GM19238 (cell line): Measurements from ENCODE around the gene SYNE1.
"Not testable (repeated sequence)": the region's sequence is repeated elsewhere in the genome, so short reads cannot be mapped to it uniquely, and the experiment has no call there.

Experiments used
- DNase-seq: peaks from one replicate; pipeline ENCODE4 v3.0.0; 2011; ENCODE audit warnings: low spot score; ENCODE audit not compliant: insufficient read length

SYNE1 gene

DNA sequence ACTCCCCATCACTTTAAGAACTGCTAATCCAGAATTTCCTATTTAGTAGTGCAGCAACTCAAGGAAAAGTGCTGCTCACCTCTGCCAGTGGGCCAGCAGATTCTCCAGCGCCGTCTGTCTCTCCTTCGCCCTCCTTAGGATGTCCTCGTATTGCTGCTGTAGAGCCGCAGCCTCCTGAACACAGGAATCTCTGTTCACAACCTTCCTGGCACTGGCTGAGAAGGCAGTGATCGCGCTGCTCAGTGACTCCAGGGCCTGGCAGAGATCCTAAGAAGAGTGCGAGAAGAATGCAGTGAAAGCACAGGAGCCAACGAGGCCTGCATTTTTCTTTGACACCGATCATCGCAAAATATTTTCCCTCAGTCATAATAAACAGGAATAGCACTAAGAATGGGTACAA lies 209.0 kb downstream of the SYNE1 start:
- DNase-seq, result no peak

DNA sequence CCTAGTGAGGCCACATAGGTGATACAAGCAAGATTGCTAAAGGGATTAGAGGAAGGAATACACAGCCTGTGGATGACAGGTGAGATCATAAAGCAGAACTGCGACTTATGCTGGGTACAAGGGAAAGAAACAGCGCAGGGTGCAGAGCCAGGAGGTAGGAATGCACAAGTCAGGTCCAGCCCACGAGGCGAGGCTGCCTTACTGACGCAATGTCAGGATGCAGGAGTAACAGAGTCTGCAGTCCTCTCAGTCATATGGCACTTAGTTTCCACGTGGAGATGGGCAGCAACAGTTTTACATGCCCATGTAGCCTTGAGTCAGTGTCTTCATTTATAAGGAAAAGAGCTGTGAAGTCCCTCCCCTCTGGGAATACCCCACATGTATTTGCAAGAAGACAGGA lies 210.9 kb downstream of the SYNE1 start:
- DNase-seq, result no peak

DNA sequence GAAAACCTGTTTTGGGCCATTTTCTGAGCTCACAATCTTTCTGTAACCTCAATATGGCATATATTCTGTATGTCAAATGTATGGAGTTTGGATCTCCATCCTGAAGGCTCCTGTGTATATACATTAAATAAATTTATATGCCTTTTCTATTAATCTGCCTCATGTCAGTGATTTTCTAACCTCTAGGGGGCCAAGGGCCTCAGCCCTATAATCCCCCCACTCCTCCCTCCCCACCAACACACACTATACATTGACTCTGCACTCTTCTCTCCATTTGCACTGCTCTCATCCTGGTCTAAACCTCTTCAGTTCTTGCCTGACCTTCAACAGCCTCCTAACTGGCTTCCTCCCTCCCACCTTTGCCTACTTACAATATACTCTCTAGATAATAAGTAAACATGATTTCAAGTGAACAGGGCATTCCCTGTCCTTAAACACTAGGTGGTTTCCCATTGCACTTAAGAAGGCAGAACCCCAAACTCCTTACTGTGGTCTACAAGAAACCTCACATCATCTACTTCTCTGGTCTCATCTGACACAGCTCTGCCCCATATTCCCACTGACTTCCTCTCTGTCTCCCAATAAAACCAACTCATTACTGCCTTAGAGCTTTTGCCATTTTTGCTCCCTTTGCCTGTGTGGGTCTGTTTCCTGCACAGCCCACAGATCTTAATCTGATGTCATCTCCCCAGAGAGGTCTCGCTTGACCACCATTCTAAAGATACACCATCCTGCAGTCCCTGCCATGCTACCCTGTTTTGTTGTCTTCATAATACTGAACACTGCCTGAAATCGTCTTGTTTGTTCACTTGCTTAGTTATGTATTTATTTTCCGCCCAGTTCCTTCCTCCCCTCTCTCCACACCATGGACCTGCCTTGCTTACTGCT lies 213.7 kb downstream of the SYNE1 start:
- no peak for DNase-seq

DNA sequence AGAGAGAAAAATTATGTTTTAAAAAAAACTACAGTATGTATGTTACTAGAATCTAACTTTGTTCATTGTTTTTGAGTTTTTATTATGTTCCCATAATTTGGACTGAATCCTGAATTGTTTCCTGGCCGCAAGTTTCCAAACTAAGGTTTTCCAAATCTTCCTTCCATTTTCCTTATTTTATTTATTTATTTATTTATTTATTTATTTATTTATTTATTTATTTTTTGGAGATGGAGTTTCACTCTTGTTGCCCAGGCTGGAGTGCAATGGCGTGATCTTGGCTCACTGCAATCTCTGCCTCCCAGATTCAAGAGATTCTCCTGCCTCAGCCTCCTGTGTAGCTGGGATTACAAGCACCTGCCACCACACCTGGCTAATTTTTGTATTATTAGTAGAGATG lies 215.7 kb downstream of the SYNE1 start:
- not testable (repeated sequence) for DNase-seq

DNA sequence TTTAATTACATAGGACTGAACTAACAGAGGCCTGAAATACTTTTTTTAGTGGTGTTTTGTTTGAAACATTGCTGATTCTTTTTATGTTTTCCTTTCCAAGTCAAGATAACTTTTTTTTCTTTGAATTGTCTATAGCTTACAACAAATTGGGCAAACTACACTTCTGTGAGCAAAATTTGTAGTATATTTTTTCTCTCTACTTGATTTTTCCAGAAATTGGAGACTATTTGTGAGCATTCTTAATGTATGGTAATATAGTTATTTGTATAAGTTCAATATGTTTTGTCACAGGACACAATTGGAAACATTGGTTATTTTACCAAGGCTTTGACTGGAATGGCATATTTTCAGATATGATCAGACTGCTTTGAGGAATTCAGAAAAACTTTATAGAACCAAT lies 216.5 kb downstream of the SYNE1 start:
- no peak for DNase-seq

DNA sequence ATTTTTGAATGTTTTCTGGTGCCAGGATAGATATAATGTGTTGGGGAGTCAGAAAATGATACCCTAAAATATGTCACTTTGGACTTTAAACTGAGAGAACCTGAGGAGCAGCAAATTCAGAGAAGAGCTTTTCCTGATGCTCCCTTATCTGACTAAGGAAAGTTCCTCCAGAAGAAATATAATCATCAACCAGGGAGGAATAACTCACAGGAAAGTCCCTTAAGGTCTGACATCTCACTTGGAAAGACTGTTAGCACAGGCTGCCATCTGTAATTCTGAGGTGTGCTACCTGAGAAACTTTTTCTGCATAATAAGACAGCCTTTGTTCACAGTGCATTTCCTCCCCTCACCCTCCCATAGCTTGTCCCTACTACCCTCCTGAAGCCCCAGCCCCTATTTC lies 218.6 kb downstream of the SYNE1 start:
- DNase-seq, result no peak

DNA sequence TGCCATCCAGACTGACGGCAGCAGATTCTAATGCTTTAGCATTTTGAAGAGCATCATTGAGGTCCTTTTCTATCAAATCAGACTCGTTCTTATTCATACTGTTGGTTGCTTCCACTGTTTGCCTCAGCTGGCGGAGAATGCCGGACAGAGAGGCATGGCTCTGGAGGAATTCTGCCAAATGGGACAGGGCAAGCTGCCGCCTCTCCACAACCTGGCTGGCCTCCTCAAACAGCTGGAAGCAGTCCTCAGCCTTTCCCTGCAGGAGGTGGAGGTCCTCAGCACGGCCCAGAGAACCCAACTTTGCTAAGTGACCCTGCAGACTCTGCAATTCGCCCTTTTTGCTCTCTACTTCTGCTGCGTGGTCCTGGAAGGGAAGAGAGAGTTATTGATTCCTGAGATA lies 220.5 kb downstream of the SYNE1 start:
- DNase-seq, result no peak

DNA sequence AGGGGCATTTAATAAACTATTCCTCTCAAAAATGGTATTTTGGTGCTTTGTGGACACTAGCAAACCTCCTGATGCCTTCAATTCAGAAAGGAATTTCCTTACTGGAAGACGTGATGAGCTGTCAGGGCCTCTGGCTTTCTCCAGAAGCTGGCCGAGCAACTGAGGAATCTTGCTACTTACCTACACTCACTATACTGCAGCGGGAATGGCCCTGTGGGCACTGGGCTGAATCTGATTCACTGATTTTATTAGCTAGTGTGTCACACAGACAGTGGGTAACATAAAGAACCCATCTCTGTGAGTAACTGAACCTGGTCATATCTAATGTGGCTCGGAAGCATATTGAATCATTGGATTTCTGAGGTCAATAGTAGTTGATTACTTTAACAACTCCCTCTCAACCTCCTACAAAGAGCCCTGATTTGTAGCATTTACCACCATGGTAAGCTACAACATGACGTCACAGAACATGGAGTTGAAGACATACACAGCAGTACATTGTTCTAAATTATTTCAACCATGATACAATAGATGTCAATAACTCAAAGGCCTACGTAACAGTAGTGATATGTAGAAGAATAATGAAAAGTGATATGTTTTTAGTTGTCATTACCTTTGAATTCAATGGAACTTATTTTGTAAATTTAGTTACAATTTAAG lies 232.1 kb downstream of the SYNE1 start:
- DNase-seq, result no peak

DNA sequence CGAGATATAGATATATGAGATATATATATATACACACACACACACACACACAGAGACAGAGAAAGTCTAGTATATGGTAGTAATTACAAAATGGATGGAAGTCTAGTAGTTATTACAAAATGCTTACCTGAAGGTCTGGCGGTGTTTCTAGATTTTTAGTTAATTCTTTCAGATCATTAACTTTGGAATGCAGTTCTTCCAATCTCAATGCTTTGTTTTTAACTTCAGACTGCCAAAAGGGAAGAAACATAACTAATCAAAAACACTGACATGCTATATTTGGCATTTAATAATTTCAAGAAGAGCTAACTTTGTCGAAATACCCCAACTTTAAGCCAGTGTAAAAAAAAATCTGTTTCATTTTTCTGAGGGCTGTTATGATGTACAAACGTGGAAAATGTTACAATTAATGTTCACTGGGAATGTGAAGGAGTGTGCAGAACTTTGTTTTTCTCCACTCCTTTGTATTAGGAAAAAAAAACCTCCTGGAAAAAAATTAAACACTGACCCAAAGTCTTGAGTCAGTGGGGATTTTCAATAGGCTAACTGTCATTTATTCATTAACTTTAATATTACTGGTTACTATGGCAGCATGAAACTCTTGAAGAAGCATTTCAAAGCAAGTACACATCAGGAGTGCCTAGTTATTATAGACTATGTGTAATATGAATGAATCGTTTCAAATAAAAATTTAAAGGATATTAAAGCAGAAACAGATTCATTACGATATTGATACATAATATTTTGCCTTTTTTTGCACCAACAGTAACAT lies 232.9 kb downstream of the SYNE1 start:
- no peak for DNase-seq

DNA sequence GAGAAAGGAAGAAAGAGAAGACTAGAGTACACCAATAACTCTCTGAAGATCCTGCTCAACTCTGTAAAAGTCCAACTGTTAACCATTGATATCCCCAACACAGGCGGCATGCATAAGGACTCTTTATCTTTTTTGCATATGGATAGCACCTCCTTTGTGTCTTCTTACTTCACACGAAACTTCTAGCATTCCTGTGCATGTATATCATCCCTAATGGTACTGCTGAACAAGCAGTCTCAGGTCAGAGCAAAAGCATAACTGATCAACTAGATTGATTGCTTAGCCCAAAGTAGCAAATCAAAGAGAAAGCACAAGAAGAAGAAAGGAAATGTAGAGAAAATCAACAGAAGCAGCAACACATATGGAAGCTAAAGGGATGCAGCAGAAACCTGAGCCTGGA lies 234.4 kb downstream of the SYNE1 start:
- DNase-seq, result no peak

DNA sequence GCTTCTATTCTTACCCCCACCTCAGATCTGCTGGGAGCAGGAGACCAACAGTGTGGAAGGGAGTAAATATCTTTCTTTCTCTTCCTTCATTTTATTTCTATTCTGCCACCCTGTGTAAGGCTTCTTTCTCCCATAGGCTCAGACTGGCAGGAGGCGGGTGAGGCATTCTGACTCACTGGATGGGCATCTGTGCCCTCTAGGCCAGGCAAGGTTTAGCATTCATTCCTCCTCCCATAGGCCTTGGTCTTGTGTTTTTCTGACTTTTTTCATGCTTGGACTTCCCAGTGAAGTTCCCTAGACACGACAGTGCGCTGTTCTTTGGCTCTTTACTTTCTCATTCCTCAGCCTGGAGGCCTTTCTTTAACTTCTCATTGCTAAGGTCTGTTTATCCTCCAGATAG lies 235.2 kb downstream of the SYNE1 start:
- DNase-seq, result no peak

DNA sequence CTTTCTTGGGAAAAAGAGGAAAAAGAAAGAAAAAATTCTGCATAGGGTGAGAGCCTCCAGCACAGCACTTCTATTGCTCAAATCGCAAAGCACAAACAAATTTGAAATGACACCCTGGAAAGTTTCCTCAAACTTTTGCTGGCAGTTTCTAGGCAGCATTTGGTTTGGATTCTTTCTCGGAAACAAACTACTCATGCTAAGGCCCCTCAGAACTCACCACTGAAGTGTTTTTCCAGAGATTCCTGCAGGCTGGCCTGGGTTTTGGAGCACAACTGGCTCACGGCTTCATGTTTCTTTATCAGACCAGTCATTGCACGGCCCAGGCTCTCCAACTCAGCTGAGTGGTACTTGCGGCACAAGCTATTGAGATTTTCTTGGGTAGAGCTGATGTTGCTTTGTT lies 237.8 kb downstream of the SYNE1 start:
- DNase-seq, result no peak

DNA sequence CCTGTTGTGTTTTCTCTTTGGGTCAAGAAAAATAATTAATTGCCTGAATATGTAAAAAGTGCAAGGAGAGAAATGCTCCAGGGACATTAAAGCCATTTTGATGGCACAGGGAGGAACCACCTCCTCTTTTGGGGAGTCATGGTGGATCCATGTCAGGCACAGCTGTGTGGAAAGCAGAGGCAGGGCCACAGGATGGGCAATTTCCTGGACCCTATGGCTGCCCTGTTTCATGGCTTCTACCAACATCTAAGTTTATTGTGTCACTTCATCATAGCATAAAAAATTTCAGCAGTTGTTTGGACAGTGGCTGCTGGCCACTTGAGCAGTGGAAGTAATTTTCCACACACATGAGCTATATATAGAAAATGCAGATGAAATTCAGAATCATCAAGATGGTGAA lies 238.2 kb downstream of the SYNE1 start:
- DNase-seq, result no peak

DNA sequence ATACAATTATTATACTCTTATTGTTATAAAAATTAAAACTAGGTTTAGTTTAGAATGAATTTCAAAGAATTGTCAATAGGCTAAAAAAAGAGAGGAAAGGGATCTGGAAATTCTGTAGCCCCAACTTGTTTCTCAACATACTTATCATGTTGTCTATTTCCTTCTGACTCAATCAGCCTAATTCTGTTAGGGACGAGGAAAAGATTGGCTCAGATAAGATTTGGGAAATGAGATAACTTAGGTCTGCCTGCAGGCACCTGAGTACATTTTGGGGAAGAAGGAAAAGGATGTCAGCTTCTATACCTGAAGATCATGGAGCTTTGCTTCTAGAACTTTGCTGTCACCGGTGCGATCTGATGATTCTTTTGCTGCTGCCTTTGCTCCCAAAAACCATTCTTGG lies 238.8 kb downstream of the SYNE1 start:
- DNase-seq, result no peak

DNA sequence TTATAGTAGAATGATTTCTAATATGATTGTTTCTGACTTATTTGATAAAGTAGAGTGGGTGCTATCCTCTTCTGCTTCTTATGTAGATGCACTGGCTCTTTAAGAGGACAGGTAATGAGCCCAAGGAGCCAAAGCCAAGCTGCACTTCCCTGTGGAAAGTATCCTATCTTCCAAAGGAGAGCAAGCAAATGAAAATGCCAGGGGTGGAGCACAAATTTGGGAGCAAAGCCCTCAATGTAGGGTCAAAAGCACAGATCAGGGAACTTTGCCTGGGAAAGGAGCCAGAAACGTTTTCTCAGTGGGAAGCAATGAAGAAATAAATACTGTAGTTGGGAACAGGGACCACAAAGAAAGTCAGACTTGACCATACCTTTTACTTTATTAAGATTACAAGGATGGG lies 242.9 kb downstream of the SYNE1 start:
- DNase-seq, result no peak

DNA sequence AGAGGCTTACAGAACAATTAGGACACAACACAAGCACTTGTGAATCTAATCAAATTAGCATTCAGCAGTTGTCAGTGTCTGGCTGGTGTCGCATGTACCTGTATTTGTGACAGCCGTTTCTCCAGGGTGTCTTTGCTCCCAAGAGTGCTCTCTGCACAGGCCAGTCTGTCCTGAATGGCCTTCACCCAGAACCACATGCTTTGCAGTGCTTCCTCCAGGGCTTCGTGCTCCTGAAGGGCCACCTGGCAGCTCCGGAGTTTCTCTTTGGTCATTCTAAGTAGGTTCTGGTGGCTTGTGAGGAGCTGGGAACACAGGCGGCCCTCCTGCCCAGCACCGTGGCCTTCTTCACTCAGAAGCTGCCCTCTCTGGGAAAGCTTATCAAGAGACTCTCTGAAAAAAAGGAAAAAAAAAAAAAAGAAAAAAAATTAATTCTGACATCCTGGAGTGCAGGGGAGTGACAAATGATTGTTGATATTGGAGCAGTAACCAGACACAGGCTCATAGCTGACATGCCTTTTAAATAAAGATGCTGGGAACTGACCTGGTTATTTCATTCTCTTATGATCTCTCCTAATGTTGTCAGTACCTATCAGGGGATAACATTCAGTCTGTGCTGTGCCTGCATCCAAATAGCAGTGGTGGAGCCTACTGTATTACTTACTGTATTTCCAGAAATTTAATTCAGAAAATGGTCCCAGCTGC lies 245.8 kb downstream of the SYNE1 start:
- no peak for DNase-seq

DNA sequence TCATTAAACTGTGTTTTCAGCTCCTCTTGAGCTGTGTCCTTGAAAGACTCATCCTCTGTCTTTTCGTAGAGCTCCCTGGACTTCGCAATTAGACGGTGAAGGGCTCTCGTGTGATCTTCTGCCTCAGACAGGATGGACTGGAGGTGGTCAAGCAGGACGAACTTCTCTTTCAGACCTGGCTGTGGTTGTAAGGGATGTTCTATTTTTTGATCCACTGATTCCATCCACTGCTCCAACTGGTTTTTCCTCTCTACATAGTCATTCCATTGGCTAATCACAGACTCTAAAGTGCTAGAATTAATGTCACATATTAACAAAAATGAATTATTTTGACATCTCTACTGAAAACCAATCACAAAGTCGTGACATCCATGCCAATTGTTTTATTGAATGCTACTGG lies 250.1 kb downstream of the SYNE1 start:
- no peak for DNase-seq

DNA sequence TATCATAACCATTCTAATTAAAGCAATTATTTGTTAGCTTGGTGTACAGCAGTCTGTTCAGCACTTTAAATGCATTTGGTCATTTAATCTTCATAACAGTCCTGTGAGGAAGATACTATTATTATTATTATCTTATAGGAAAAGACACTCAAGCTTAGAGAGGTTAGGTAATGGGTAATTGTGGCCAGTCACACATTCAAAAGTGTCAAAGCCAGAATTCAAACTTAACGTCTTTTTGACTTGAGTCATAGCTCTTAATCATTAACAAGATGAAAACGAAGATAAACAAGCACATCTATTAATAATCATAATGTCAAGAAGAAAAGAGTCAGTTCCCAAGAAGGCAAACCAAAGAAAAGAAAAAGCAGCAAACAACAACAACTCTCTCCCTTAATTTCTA lies 251.0 kb downstream of the SYNE1 start:
- DNase-seq, result no peak

DNA sequence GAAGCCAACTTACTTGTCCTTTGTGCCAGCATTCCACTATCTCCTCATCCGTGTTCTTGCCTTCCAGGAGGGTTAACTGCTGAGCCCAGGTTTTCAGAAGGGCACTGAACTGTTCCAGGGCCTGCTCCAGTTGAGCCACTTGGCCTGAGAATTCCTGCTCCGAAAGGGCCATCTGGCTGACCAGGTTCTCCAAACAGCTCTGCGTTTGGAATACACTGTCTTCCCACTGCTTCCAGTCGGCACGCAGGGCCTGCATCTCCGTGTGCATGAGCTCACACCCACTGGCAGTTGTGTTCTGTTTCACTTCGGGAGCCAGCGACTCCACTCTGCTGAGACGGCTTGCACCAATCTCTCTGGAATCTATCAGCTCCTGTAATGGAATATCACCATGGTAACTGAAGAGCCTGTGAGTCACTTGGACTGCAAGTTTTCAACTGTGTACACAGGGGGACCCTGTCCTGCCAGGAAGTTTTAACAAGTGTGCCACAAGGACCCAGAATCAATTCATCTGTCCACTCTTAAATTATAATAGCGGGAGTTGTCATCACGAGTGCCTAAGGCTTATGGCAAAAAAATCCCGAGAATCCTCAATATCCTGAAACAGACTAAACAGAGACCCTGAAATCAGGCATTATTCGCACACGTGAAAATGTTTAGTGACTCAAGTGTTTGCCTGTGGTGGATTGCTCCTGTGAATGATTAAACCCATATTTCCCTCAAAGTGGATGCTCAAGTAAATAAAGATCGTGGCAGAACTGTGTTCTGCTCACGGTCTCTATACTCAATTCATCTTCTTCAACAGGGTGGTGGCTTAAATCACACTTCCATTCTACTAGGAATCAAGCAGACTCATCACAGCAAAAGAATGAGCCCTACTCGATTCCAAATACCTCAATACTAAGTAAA lies 255.9 kb downstream of the SYNE1 start:
- no peak for DNase-seq

DNA sequence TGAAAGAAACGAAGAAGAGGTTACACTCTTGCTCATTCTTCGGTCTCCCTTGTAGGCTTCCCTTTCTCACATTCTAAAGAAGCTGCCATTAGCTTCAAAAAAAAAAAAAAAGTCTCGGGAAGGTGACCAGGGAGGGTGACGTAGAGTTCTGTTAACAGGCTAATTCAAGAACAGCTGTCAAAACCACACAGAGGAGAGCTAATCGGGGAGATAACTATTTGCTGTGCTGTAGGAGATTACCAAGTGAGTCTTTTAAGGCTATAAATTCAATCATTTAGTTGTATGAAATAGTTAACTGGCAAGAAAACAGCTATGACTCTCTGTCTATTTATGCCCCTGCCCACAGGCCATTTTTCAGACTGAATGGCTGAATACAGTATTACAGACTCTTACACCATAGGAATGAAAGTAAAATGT lies 256.8 kb downstream of the SYNE1 start:
- DNase-seq, result no peak

DNA sequence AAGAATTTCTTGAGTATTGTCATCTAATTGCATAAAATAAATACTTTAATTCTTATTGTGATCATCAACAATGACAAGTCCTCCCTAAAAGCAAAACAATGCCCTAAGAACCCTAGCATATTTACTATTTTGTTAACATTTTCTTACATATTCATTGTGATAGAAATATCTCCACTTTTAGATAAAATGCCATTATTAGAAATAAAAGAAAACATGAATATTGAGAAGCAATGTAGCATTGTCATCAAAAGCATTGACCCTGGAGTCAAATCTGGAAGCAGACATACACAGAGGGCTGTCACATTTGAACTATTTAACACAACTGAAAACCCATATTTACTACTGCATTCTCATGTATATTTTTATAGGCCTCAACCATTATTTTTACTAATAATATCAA lies 257.7 kb downstream of the SYNE1 start:
- DNase-seq, result no peak
